Loucy (cell line): ENCODE results near the gene EMP1.

Experiments used
- H2AFZ ChIP-seq: fragments of 200-600 bp; sonication (generic); 2 replicates; pipeline ENCODE4 v1.6.0; 2016; ENCODE audit warnings: antibody characterized with exemption, mild to moderate bottlenecking, low read length, moderate library complexity
- H3F3A ChIP-seq: fragments of 200-600 bp; 2 replicates; pipeline ENCODE4 v1.6.0; 2016; ENCODE audit warnings: antibody characterized with exemption, low read depth, mild to moderate bottlenecking
- H3K27me3 ChIP-seq: fragments of 200-600 bp; sonication (generic); 2 replicates; pipeline ENCODE4 v1.6.1; 2014; ENCODE audit warnings: low read length, mild to moderate bottlenecking; ENCODE audit not compliant: insufficient read depth, poor library complexity, severe bottlenecking
- H3K36me3 ChIP-seq: fragments of 200-600 bp; sonication (generic); 2 replicates; pipeline ENCODE4 v1.6.1; 2016; ENCODE audit warnings: low read length; ENCODE audit not compliant: insufficient read depth
- H3K4me1 ChIP-seq: fragments of 200-600 bp; sonication (generic); 2 replicates; pipeline ENCODE4 v1.5.1; 2014; ENCODE audit warnings: low read length, mild to moderate bottlenecking; ENCODE audit not compliant: insufficient read depth, poor library complexity, severe bottlenecking
- H3K4me2 ChIP-seq: fragments of 200-600 bp; sonication (generic); 2 replicates; pipeline ENCODE4 v1.6.0; 2014; ENCODE audit warnings: antibody characterized with exemption, low read length, low read depth, mild to moderate bottlenecking; ENCODE audit not compliant: poor library complexity, severe bottlenecking
- H3K4me3 ChIP-seq: fragments of 200-600 bp; sonication (generic); 2 replicates; pipeline ENCODE4 v1.5.1; 2014; ENCODE audit warnings: low read length, mild to moderate bottlenecking, mixed read lengths; ENCODE audit not compliant: poor library complexity, severe bottlenecking
- H3K79me2 ChIP-seq: fragments of 200-600 bp; sonication (generic); 2 replicates; pipeline ENCODE4 v1.6.1; 2014; ENCODE audit warnings: low read length; ENCODE audit not compliant: insufficient read depth
- H3K9ac ChIP-seq: fragments of 200-600 bp; sonication (generic); 2 replicates; pipeline ENCODE4 v1.6.0; 2014; ENCODE audit warnings: mild to moderate bottlenecking, low read depth, low read length, moderate library complexity; ENCODE audit not compliant: poor library complexity, severe bottlenecking
- H3K9me2 ChIP-seq: fragments of 200-600 bp; sonication (generic); replicated peaks from 2 replicates; pipeline ENCODE4 v1.6.1; 2016; ENCODE audit warnings: low read depth, low read length, mixed read lengths
- H3K9me3 ChIP-seq: fragments of 200-600 bp; sonication (generic); 2 replicates; pipeline ENCODE4 v1.6.1; 2014; ENCODE audit warnings: mild to moderate bottlenecking, antibody characterized with exemption, low read length, low read depth; ENCODE audit not compliant: insufficient read depth
- H4K20me1 ChIP-seq: fragments of 200-600 bp; sonication (generic); 2 replicates; pipeline ENCODE4 v1.6.0; 2014; ENCODE audit warnings: antibody characterized with exemption, low read length, mild to moderate bottlenecking; ENCODE audit not compliant: insufficient read depth, poor library complexity, severe bottlenecking
- EZH2phosphoT487 ChIP-seq: fragments of 200-600 bp; IDR thresholded peaks from 2 replicates; pipeline ENCODE4 v1.6.1; 2018; ENCODE audit warnings: antibody characterized with exemption, mild to moderate bottlenecking, moderate library complexity, borderline replicate concordance
- TF ChIP-seq, protein P1 (sequence below): fragments of 200-600 bp; sonication (generic); conservative IDR thresholded peaks from 2 replicates; pipeline ENCODE4 v1.5.1; 2014; ENCODE audit warnings: mild to moderate bottlenecking, antibody characterized with exemption, low read length

Gene EMP1

DNA sequence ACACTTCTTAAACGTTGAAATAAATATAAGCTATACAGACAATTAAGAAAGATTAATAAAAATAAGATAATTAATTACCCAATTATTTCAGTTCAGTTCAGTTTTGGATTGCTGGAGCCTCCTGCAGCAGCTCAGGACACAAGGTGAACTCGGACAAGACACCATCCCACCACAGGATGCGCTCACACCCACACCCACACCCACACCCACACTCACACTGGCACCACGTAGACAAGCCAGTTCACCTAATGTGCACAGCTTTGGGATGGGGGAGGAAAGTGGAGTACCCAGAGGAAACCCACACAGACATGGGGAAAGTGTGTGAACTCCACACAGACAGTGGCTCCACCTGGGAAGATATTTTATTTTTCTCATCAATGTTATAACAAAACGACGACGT, 32.1 kb downstream of the EMP1 start:
- Histone ChIP-seq H3K9ac (no peak overlapping the region), H3K9me3 (no peaks in the 10 kb centered on the region), H3K79me2 (no peaks in the 10 kb centered on the region), H3K4me1 (no peaks in the 10 kb centered on the region), H3K4me2 (no peak overlapping the region), H3K27me3 (no peaks in the 10 kb centered on the region), H4K20me1 (no peaks in the 10 kb centered on the region), H3K4me3 (no peak overlapping the region), H3F3A (no peaks in the 10 kb centered on the region), H2AFZ (no peak overlapping the region), H3K9me2 (no peaks in the 10 kb centered on the region), H3K36me3 (no peaks in the 10 kb centered on the region)
- no peak for TF ChIP-seq EZH2phosphoT487
- TF ChIP-seq, protein P1, sequence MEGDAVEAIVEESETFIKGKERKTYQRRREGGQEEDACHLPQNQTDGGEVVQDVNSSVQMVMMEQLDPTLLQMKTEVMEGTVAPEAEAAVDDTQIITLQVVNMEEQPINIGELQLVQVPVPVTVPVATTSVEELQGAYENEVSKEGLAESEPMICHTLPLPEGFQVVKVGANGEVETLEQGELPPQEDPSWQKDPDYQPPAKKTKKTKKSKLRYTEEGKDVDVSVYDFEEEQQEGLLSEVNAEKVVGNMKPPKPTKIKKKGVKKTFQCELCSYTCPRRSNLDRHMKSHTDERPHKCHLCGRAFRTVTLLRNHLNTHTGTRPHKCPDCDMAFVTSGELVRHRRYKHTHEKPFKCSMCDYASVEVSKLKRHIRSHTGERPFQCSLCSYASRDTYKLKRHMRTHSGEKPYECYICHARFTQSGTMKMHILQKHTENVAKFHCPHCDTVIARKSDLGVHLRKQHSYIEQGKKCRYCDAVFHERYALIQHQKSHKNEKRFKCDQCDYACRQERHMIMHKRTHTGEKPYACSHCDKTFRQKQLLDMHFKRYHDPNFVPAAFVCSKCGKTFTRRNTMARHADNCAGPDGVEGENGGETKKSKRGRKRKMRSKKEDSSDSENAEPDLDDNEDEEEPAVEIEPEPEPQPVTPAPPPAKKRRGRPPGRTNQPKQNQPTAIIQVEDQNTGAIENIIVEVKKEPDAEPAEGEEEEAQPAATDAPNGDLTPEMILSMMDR = no peak

DNA sequence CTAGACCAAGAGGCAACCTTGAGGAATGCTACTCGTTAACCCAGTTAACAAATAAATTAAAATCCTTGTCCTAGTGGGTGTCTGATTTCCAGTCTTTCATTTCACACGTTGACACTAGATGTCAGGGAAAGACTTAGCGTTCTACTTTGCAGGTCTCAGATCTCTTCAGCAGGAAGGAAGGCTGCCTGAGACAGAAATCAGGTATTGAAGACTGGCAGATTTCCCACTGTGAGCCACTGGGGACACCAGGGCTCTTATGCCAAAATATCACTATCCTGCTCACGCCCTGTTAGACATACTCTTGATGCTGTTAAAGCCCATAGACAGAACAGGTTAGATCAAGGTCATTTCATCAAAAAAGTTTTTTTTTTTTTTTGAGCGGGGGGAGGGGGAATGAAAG, 33.0 kb downstream of the EMP1 start:
- H3K79me2 ChIP-seq = no peaks in the 10 kb centered on the region
- no peaks in the 10 kb centered on the region for H3K27me3 ChIP-seq
- H3K4me3 ChIP-seq = no peak overlapping the region
- H3F3A ChIP-seq = no peaks in the 10 kb centered on the region
- no peaks in the 10 kb centered on the region for H3K36me3 ChIP-seq
- H3K4me2 ChIP-seq = no peak overlapping the region
- no peak for TF ChIP-seq EZH2phosphoT487
- TF ChIP-seq, protein P1 = 0 out of 2 replicates have a peak, but pooled peaks have one; percentile 12
- H4K20me1 ChIP-seq = no peaks in the 10 kb centered on the region
- H3K9me3 ChIP-seq = no peaks in the 10 kb centered on the region
- H3K9me2 ChIP-seq = no peaks in the 10 kb centered on the region
- no peak overlapping the region for H3K9ac ChIP-seq
- H2AFZ ChIP-seq = no peak overlapping the region
- H3K4me1 ChIP-seq = no peaks in the 10 kb centered on the region

DNA sequence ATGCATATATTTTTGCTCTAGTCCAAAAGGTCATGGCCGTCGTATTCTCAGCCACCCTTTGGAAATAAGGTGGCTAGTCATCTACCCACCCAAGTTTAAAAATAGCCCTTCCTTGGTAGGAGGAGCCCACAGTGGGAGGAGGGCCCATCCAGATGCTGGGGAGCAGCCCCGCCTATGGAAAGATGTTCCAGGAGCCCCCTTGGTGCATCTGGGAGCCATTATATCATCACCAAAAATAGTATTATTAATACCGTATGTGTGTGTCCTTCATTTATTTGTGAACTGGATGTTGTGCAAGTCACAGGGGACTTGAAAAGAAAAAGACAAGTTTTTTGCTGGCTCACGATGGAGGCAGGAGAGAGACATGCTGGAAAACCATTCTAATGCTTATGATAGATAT, 34.0 kb downstream of the EMP1 start:
- Histone ChIP-seq H3K27me3 (no peaks in the 10 kb centered on the region), H3K4me1 (no peaks in the 10 kb centered on the region), H3F3A (no peaks in the 10 kb centered on the region), H3K4me3 (no peak overlapping the region), H3K4me2 (no peak overlapping the region), H4K20me1 (no peaks in the 10 kb centered on the region), H2AFZ (no peak overlapping the region), H3K9ac (no peak overlapping the region), H3K36me3 (no peaks in the 10 kb centered on the region), H3K9me3 (no peaks in the 10 kb centered on the region), H3K79me2 (no peaks in the 10 kb centered on the region), H3K9me2 (no peaks in the 10 kb centered on the region)
- TF ChIP-seq EZH2phosphoT487 = no peak
- TF ChIP-seq, protein P1 = no peak
